NCI-H146 (cell line): ENCODE measurements around the gene TNRC18.
A peak's percentile ranks its signal among the peaks of the same experiment; 100 is the strongest.

Source experiments
- DNase-seq: peaks from one replicate; lab custom pipeline; 2025; lab: John Stamatoyannopoulos, UW

TNRC18 gene

GRCh38 chr7:5403442-5403841 is 20.2 kb downstream of the TNRC18 start:
- DNase-seq: no peak

DNA sequence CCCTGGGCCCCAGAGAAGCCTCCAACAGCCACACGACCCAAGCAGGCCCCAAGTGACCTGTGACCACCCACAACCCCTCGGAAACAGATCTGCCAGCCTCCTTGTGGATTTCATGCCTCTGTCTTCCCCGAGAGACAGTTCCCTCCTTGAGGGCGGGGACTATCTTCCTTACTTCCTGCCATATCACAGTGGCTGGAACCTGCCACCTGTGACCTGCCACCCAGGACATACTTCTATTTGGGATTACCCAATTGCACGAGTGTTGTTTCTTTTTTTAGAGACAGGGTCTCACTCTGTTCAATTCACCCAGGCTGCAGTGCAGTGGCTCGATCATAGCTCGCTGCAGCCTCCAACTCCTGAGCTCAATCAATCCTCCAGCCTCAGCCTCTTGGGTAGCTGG is 25.9 kb downstream of the TNRC18 start:
- DNase-seq: no peak

GRCh38 chr7:5396999-5397663 is 26.5 kb downstream of the TNRC18 start:
- no peak for DNase-seq

DNA sequence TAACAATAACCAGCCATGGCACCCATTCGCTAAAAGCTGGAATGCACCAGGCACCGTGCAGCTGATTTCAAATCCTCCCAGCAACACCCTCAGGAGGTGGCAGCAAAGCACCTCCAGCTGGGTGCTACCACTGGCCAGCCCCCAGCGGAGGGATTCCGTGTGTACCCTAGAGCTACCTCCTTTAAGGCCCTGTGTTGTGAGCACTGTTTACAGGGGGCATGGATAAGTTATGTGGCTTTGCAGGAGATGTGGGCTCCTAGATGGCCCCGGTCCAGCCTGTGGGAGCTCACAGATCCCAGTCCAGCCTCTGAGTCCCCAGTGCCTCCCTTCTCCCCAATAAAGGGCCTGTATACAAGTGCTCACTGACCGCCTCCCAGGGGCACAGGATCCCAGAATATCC is 27.1 kb downstream of the TNRC18 start:
- no peak for DNase-seq

DNA sequence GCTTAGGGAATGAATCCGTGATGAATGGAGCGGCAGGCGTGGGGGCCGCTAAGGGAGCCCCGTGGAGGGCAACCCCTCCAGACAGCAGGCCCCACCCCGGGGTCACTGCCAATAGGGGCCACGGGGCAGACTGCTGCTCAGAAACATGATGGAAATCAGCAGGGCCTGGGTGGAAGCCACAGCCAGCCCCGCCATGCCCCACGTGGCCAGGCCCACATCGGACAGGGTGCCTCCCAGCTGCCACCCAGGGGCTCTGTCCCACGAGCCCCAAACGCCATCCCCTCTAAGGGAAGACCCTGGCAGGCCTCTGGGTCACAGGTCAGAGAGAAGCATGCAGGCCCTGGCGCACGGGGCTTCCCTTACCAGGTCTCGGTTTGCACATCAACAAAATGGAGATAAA is 28.4 kb downstream of the TNRC18 start:
- no peak for DNase-seq

- no peak for DNase-seq
Observed at GRCh38 chr7:5394264-5395105, 29.1 kb downstream of the TNRC18 start.

DNA sequence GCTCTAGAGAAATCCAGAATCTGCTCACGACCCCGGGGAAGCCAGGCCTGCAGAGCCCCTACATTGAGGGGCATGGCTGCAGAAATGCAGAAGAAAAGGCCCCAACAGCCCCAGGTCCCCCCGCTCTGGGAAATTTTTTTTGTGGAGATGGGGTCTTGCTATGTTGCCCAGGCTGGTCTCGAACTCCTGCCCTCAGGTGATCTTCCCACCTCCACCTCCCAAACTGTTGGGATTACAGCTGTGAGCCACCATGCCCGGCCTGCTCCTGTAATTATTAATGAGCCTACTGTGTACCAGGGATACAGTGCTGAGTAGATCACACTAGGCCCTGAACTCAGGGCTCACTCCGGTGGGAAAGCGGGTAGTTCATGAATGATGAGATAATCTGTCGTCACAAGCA is 29.9 kb downstream of the TNRC18 start:
- no peak for DNase-seq

DNA sequence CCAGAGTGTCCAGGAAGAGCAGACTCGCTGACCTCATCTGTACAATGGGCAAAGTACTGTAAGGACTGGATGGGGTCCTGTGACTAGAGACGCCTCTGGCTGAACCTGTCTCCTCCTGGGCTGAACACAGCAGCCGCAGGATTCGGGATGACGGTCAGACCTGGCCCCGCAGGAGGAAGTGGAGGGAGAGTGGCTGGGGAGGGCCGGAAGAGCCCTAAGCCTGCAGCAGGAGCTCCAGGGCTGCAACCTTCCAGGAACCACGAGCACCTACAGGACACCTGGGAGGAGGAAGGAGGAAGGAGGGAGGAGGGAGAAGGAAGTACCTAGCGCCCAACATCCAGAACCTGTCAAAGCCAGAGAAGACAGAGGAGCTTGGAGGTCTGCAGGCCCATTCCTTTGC is 30.3 kb downstream of the TNRC18 start:
- DNase-seq: no peak

- no peak for DNase-seq
Observed at GRCh38 chr7:5390918-5391317, 32.7 kb downstream of the TNRC18 start.

GRCh38 chr7:5388905-5389433 is 34.7 kb downstream of the TNRC18 start:
- DNase-seq: no peak

DNA sequence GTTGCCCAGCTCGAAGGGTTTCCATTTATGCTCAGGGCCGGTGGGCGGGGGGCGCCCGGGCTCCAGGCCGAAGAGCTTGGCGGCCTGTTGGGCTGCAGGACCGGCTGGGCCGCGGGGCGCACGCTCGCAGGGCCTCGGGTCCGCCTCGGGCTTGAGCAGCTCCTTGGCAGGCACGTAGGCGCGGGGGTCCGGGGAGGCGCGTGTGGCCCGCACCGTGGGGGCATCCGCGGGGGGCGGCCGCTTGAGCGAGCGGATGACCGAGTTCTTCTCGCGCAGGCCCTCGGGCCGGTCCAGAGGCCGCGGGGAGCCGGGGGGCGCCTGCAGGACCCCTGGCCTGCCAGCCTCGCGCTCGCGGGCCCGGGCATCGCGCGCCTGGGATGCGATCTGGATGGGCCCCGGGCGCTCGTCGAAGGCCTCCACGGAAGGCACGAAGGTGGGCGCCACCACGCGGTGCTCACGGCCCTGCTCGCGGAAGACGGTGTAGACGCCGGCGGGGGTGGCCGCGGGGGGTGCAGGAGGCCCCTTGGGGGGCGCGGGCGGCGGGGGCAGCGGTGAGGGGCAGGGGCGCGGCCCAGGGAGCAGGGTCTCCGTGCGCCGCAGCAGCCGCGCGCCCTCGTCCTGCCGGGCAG is 35.2 kb downstream of the TNRC18 start:
- no peak for DNase-seq

GRCh38 chr7:5387711-5388245 is 35.9 kb downstream of the TNRC18 start:
- no peak for DNase-seq

DNA sequence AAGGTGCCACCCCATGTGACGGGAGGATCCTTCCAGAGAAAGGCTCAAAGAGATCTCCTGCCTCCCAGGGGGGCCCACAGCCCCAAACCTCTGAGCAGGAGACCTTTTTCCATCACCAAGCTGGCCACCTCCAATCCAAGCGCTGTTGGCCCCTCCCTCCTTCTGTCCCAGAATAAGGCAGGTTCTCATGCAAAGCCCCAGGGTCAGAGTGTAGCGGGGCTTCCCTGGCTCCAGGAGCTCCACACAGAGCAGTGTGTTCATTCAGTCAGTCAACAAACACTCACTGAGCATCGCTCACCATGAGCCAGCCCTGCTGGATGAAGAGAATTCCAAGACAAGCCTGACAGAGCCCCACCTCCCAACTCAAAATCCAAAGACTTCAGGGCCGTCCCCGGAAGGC is 39.0 kb downstream of the TNRC18 start:
- DNase-seq: no peak

DNA sequence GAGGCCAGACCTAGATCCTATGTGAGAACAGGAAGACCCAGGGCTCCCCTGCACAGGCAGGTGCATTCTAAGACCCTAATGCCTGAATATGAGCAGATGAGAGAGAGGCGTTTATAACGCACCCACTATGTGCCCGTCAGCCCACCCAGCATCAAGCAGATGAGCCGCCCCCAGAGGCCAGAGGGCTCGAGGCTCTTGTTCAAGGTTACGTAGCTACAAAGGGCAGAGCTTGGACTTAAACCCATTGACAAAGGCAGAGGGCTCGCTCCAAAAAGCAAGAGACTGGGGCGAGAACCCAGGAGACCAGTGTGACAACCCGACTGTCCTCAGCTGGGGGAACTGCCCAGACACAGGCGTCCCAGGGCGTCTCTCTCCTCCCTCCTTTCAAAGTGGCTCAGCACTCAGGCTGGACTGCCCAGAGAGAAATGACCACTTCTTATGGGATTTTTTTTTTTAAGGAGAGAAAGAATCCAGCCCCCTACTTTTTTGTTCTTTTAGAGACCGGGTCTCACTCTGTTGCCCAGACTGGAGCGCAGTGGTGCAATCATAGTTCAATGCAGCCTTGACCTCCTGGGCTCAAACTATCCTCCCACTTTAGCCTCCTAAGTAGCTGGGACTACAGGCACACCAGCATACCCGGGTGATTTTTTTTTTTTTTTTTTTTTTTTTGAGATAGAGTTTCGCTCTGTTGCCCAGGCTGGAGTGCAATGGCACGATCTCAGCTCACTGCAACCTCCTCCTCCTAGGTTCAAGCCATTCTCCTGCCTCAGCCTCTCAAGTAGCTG is 40.1 kb downstream of the TNRC18 start:
- DNase-seq: no peak

- DNase-seq: peak; percentile 79
Observed at GRCh38 chr7:5382281-5382892, 41.2 kb downstream of the TNRC18 start.

DNA sequence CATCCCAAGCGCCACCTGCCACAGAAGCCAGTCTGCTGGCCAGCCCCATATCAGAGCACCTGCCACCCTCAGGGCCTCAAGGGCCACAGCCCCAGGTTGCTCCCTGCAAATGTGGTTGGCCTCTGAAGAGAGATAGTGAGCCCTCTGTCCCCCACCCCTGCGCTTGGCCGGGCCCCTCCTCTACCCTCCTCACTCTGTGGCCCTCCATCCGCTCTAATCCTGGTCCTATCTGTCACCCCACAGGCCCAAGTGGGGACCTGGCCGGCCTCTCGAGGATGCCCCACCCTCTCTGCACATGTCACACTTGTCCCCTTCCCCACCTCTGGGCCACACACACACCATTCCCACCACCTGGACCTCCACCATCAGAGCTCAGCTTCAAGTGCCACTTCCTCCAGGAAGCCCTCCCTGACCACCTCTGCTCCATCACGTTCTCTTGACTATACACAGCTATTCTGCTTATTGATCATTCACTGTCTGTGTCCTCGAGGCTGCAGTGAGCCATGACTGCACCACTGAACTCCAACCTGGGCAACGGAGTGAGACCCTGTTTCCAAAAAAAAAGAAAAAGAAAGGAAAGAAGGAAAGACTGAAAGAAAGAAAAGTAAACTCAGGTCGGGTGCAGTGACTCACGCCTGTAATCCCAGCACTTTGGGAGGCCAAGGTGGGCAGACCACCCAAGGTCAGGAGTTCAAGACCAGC is 42.4 kb downstream of the TNRC18 start:
- no peak for DNase-seq

DNA sequence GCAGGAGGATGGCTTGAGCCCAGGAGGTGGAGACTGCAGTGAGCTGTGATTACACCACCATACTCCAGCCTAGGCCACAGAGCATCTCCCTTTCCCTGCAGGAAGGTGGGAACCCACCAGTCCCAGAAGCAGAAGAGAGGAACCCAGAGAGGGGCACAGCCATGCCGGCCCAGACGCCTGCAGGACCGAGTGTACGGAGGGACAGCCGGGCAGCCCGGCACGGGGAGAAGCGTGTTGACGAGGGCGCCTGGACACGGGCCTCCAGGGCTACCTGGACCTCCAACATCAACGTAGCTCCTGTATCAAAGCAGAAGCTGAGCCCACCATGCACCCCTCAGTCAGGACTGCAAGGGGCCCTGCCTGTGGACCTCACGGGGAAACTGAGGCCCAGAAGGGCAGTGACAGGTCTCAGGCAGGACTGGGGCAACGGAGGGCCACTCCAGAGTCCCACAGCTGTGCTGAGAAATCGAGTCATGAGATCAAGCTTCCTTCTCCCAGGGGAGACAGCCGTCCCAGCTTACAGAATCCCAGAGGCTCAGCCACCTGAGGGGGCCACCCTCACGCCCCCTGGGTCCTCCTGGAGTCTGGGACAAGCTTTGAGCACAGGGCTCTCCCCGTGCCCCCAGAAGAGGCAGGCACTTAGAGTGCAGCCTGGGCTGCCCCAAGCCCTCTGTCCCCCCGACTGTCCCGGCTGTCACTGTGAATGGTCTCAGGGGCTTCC is 43.1 kb downstream of the TNRC18 start:
- no peak for DNase-seq

DNA sequence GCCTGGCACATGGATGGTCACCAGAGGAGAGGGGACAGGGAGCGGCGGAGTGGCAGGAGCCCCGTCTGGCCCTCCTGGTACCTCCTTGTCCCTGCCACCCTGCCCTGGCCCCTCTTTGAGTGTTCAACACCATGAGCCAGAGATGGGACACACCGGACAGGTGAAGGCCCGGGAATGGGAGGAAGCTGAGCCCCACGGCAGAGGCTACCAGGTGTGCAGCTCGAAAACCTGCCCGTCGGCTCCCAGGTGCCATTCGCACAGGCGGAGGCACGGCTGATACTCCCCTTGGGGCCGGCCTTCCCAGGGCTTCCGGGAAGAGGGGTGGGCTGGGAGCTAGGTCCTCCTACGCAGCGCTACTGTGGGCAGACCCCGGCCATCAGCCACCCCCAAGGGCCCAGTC is 44.1 kb downstream of the TNRC18 start:
- no peak for DNase-seq

GRCh38 chr7:5377816-5378215 is 45.8 kb downstream of the TNRC18 start:
- DNase-seq: no peak

- DNase-seq: no peak
Observed at GRCh38 chr7:5377279-5377678, 46.4 kb downstream of the TNRC18 start.
